DND-41 (cell line): ENCODE measurements around the gene FHL2.

Experiments
- CTCF ChIP-seq: IDR thresholded peaks from 2 replicates; pipeline ENCODE4 v1.5.1; 2012; ENCODE audit warnings: borderline replicate concordance, low read length, moderate library complexity, mild to moderate bottlenecking; ENCODE audit not compliant: poor library complexity, severe bottlenecking; ENCODE audit errors: extremely low read depth
- EZH2 ChIP-seq: IDR thresholded peaks from 3 replicates; pipeline ENCODE4 v1.6.1; 2012; ENCODE audit warnings: borderline replicate concordance, low read depth, mild to moderate bottlenecking, moderate library complexity, low read length, inconsistent platforms; ENCODE audit not compliant: severe bottlenecking

GRCh38 chr2:105384861-105385260, 14.0 kb downstream of the FHL2 start:
- no peak for TF ChIP-seq CTCF
- no peak for TF ChIP-seq EZH2
